CD4-positive, alpha-beta T cell (primary cell): ENCODE measurements around the gene ATG7. TPM values are rescaled to one million over a fixed set of nuclear protein-coding genes. Genes with fewer than 3 reads are reported as not detected.
"Not testable (repeated sequence)": the region's sequence is repeated elsewhere in the genome, so short reads cannot be mapped to it uniquely, and the experiment has no call there.

Experiments used
- ATAC-seq: fragments of 200-7000 bp; cut with Tn5 transposase; one replicate; pipeline ENCODE4 v1.10.0; 2022; ENCODE audit warnings: mild to moderate bottlenecking; ENCODE audit not compliant: poor library complexity
- CTCF ChIA-PET: fragments of 350-600 bp; sonication (Branson Sonifier 250); formaldehyde crosslinking; loops from one replicate; lab custom pipeline; 2021; ENCODE audit warnings: antibody characterized with exemption, inconsistent platforms; lab: Charles Lee
- POLR2A ChIA-PET: fragments of 350-600 bp; sonication (Branson Sonifier 250); formaldehyde crosslinking; loops from one replicate; lab custom pipeline; 2021; ENCODE audit warnings: antibody characterized with exemption, inconsistent platforms; lab: Charles Lee
- DNase-seq, 14 experiments: peaks; one replicate each; pipeline ENCODE4 v3.0.0-alpha.2; 2013 to 2020; ENCODE audit warnings: mixed read lengths in 2 of 14
- H3K27ac ChIP-seq, 2 donors: one replicate each; pipeline versions ENCODE4 v1.5.1 to v1.7.0; 2013; ENCODE audit warnings: low read length in 2 of 2, low read depth in 1 of 2, mild to moderate bottlenecking in 1 of 2
- H3K27me3 ChIP-seq, 2 experiments: 1 replicate in 1 of 2; 2 replicates in 1 of 2; pipeline versions ENCODE4 v1.6.1 to v1.7.0; 2013; ENCODE audit warnings: low read length in 2 of 2, control low read depth in 1 of 2, mild to moderate bottlenecking in 1 of 2, moderate library complexity in 1 of 2; ENCODE audit not compliant: insufficient read depth in 2 of 2, control insufficient read depth in 1 of 2
- H3K36me3 ChIP-seq: one replicate; pipeline ENCODE4 v1.6.1; 2013; ENCODE audit warnings: low read length, control low read depth; ENCODE audit not compliant: insufficient read depth
- H3K4me1 ChIP-seq: one replicate; pipeline ENCODE4 v1.6.1; 2013; ENCODE audit warnings: low read length, control low read depth; ENCODE audit not compliant: insufficient read depth
- H3K4me3 ChIP-seq: one replicate; pipeline ENCODE4 v1.5.1; 2013; ENCODE audit warnings: mild to moderate bottlenecking, low read length, moderate library complexity
- H3K9me3 ChIP-seq, 2 experiments: 1 replicate in 1 of 2; 2 replicates in 1 of 2; pipeline versions ENCODE4 v1.6.1 to v1.7.0; 2013; ENCODE audit warnings: low read length in 2 of 2, mild to moderate bottlenecking in 2 of 2, control low read depth in 1 of 2, moderate library complexity in 1 of 2; ENCODE audit not compliant: control insufficient read depth in 1 of 2, insufficient read depth in 1 of 2
- H3K27ac Mint-ChIP-seq: one replicate; pipeline ENCODE4 v1.8.0; 2020; ENCODE audit warnings: mixed read lengths
- H3K27me3 Mint-ChIP-seq: one replicate; pipeline ENCODE4 v1.8.0; 2021; ENCODE audit warnings: mixed read lengths
- H3K36me3 Mint-ChIP-seq: one replicate; pipeline ENCODE4 v1.8.0; 2021; ENCODE audit warnings: low read depth, mixed read lengths
- H3K4me1 Mint-ChIP-seq: one replicate; pipeline ENCODE4 v1.8.0; 2021; ENCODE audit warnings: low read depth, mixed read lengths
- H3K4me3 Mint-ChIP-seq: one replicate; pipeline ENCODE4 v1.8.0; 2020; ENCODE audit warnings: mild to moderate bottlenecking, mixed read lengths
- H3K9me3 Mint-ChIP-seq: one replicate; pipeline ENCODE4 v1.8.0; 2020; ENCODE audit warnings: mixed read lengths
- CTCF ChIP-seq: fragments of 200-600 bp; IDR thresholded peaks from one replicate; pipeline ENCODE4 v1.8.0; 2022; ENCODE audit warnings: antibody characterized with exemption, mild to moderate bottlenecking
- intact Hi-C, 2 experiments: fragments of 100-400 bp; cut with DNase I in 1 of 2; cut with micrococcal nuclease in 1 of 2; formaldehyde crosslinking; loops; one replicate each; pipeline versions ENCODE4 v1.15.1 to v1.9.0; 2023 to 2025; cut with DNase I, micrococcal nuclease
- total RNA-seq, 174 experiments: library from RNA in 2 of 174; stranded (reverse) in 2 of 174; gene quantifications; one replicate each; pipeline ENCODE4 v1.2.3 and lab custom pipeline; 2021 to 2026

ATG7 gene
- total RNA-seq, 2 experiments from 2014 or later, result 21.4 to 25.7 TPM

- no peak for DNase-seq
- Mint-ChIP-seq H3K36me3 (peaks cover 76% of the 10 kb centered on the region), H3K4me1 (peaks cover 75% of the 10 kb centered on the region), H3K9me3 (no peaks in the 10 kb centered on the region), H3K4me3 (no peak overlapping the region), H3K27me3 (no peaks in the 10 kb centered on the region), H3K27ac (peak overlapping the region; percentile 21)
- ChIA-PET POLR2A (no interaction called here), CTCF (no interaction called here)
- no peak overlapping the region for H3K27ac ChIP-seq
- no peak for TF ChIP-seq CTCF
- H3K4me3 ChIP-seq, result no peak overlapping the region
- H3K36me3 ChIP-seq, result peaks cover 6% of the 10 kb centered on the region
- no peaks in the 10 kb centered on the region for H3K9me3 ChIP-seq
- H3K4me1 ChIP-seq, result peaks cover 9% of the 10 kb centered on the region
- intact Hi-C loops, result no loop called here
- no peaks in the 10 kb centered on the region for H3K27me3 ChIP-seq
- no peak for ATAC-seq
Observed at GRCh38 chr3:11591391-11592282, 319.4 kb downstream of the ATG7 start.

GRCh38 chr3:11592445-11593298 is 320.5 kb downstream of the ATG7 start:
- H3K36me3 ChIP-seq, result peaks cover 9% of the 10 kb centered on the region
- DNase-seq, result no peak
- H3K4me1 ChIP-seq, result peaks cover 9% of the 10 kb centered on the region
- no peak overlapping the region for H3K27ac ChIP-seq
- Mint-ChIP-seq H3K27me3 (no peaks in the 10 kb centered on the region), H3K9me3 (peaks cover 3% of the 10 kb centered on the region), H3K36me3 (peaks cover 80% of the 10 kb centered on the region), H3K4me1 (peaks cover 67% of the 10 kb centered on the region), H3K27ac (no peak overlapping the region), H3K4me3 (no peak overlapping the region)
- ATAC-seq, result no peak
- intact Hi-C loops, result no loop called here
- CTCF ChIA-PET, result no interaction called here
- H3K9me3 ChIP-seq, result no peaks in the 10 kb centered on the region
- POLR2A ChIA-PET, result no interaction called here
- no peak overlapping the region for H3K4me3 ChIP-seq
- no peaks in the 10 kb centered on the region for H3K27me3 ChIP-seq
- TF ChIP-seq CTCF, result no peak

GRCh38 chr3:11593318-11594034 is 321.3 kb downstream of the ATG7 start:
- H3K36me3 Mint-ChIP-seq, result peaks cover 86% of the 10 kb centered on the region
- H3K36me3 ChIP-seq, result peaks cover 9% of the 10 kb centered on the region
- no peak overlapping the region for H3K27ac ChIP-seq
- ChIA-PET CTCF (no interaction called here), POLR2A (no interaction called here)
- DNase-seq (no peak), ATAC-seq (no peak)
- peaks cover 3% of the 10 kb centered on the region for H3K9me3 Mint-ChIP-seq
- no peak overlapping the region for H3K4me3 Mint-ChIP-seq
- no peaks in the 10 kb centered on the region for H3K27me3 Mint-ChIP-seq
- intact Hi-C loops, result no loop called here
- H3K4me3 ChIP-seq, result no peak overlapping the region
- H3K27me3 ChIP-seq, result no peaks in the 10 kb centered on the region
- peaks cover 59% of the 10 kb centered on the region for H3K4me1 Mint-ChIP-seq
- H3K9me3 ChIP-seq, result no peaks in the 10 kb centered on the region
- no peak for TF ChIP-seq CTCF
- peaks cover 4% of the 10 kb centered on the region for H3K4me1 ChIP-seq
- no peak overlapping the region for H3K27ac Mint-ChIP-seq

GRCh38 chr3:11595024-11595423 is 322.8 kb downstream of the ATG7 start:
- H3K4me1 Mint-ChIP-seq, result peaks cover 55% of the 10 kb centered on the region
- H3K4me1 ChIP-seq, H3K27ac Mint-ChIP-seq, H3K9me3 Mint-ChIP-seq, H3K9me3 ChIP-seq, H3K27me3 ChIP-seq, intact Hi-C loops, H3K4me3 ChIP-seq, ATAC-seq, H3K27ac ChIP-seq, DNase-seq, H3K4me3 Mint-ChIP-seq, POLR2A ChIA-PET, H3K27me3 Mint-ChIP-seq, CTCF ChIA-PET: not testable (repeated sequence)
- H3K36me3 Mint-ChIP-seq, result peaks cover 88% of the 10 kb centered on the region
- H3K36me3 ChIP-seq, result peaks cover 14% of the 10 kb centered on the region
